GM23338 (cell line): Measurements from ENCODE around the gene AMBP. TPM values are rescaled to one million over a fixed set of nuclear protein-coding genes. Genes with fewer than 3 reads are reported as not detected.

ENCODE experiments used
- ATAC-seq: fragments of 200-7000 bp; cut with Tn5 transposase; 3 replicates; pipeline ENCODE4 v1.9.1; 2020
- DNase-seq: peaks from one replicate; pipeline ENCODE4 v3.0.0-alpha.2; 2015; ENCODE audit warnings: low spot score
- H2AFZ ChIP-seq: fragments of 200-600 bp; sonication (generic); 2 replicates; pipeline ENCODE4 v1.8.0; 2016; ENCODE audit warnings: antibody characterized with exemption, mild to moderate bottlenecking, moderate library complexity
- H3F3A ChIP-seq: fragments of 200-600 bp; sonication (generic); replicated peaks from 2 replicates; pipeline ENCODE4 v1.8.0; 2017; ENCODE audit warnings: antibody characterized with exemption, mixed run types, low read depth
- H3K27ac ChIP-seq: fragments of 200-600 bp; sonication (generic); 2 replicates; pipeline ENCODE4 v1.6.1; 2016; ENCODE audit warnings: low read depth
- H3K27me3 ChIP-seq: fragments of 200-600 bp; sonication (generic); 2 replicates; pipeline ENCODE4 v1.8.0; 2016; ENCODE audit warnings: mild to moderate bottlenecking, mixed run types, moderate library complexity; ENCODE audit not compliant: insufficient read depth
- H3K36me3 ChIP-seq: fragments of 200-600 bp; sonication (generic); 2 replicates; pipeline ENCODE4 v1.8.0; 2016; ENCODE audit warnings: mild to moderate bottlenecking; ENCODE audit not compliant: insufficient read depth
- H3K4me1 ChIP-seq: fragments of 200-600 bp; sonication (generic); 2 replicates; pipeline ENCODE4 v1.8.0; 2016; ENCODE audit warnings: mild to moderate bottlenecking, moderate library complexity; ENCODE audit not compliant: insufficient read depth
- H3K4me2 ChIP-seq: fragments of 200-600 bp; sonication (generic); 2 replicates; pipeline ENCODE4 v1.7.1; 2017; ENCODE audit warnings: mixed run types
- H3K4me3 ChIP-seq: fragments of 200-600 bp; sonication (generic); 2 replicates; pipeline ENCODE4 v1.6.1; 2016; ENCODE audit warnings: mixed run types
- H3K79me2 ChIP-seq: fragments of 200-600 bp; sonication (generic); replicated peaks from 2 replicates; pipeline ENCODE4 v1.8.0; 2017; ENCODE audit warnings: mild to moderate bottlenecking; ENCODE audit not compliant: insufficient read depth
- H3K9me2 ChIP-seq: fragments of 200-600 bp; sonication (generic); 2 replicates; pipeline ENCODE4 v1.8.0; 2017; ENCODE audit not compliant: insufficient read depth
- H4K20me1 ChIP-seq: fragments of 200-600 bp; sonication (generic); replicated peaks from 2 replicates; pipeline ENCODE4 v1.8.0; 2017; ENCODE audit warnings: mild to moderate bottlenecking; ENCODE audit not compliant: insufficient read depth
- H3K27ac Mint-ChIP-seq: 2 replicates; pipeline ENCODE4 v1.8.0; 2020; ENCODE audit warnings: inconsistent platforms, mild to moderate bottlenecking, moderate library complexity, mixed read lengths
- H3K27me3 Mint-ChIP-seq: 3 replicates; pipeline ENCODE4 v1.8.0; 2022; ENCODE audit warnings: low read depth, mild to moderate bottlenecking, moderate library complexity, mixed read lengths, inconsistent platforms; ENCODE audit not compliant: insufficient read depth, poor library complexity
- H3K36me3 Mint-ChIP-seq: 3 replicates; pipeline ENCODE4 v1.8.0; 2021; ENCODE audit warnings: low read depth, mild to moderate bottlenecking, inconsistent platforms, moderate library complexity, mixed read lengths
- H3K4me1 Mint-ChIP-seq: 3 replicates; pipeline ENCODE4 v1.8.0; 2020; ENCODE audit warnings: mild to moderate bottlenecking, inconsistent platforms, mixed read lengths
- H3K4me3 Mint-ChIP-seq: 3 replicates; pipeline ENCODE4 v1.8.0; 2021; ENCODE audit warnings: moderate library complexity, mild to moderate bottlenecking, inconsistent platforms, mixed read lengths
- H3K9me3 Mint-ChIP-seq: 3 replicates; pipeline ENCODE4 v1.8.0; 2020; ENCODE audit warnings: moderate library complexity, mild to moderate bottlenecking, inconsistent platforms, mixed read lengths
- CTCF ChIP-seq, 2 experiments: fragments of 200-600 bp in 1 of 2; sonication (generic) in 1 of 2; conservative IDR thresholded peaks; 2 replicates each; pipeline versions ENCODE4 v1.5.1 to v1.6.1; 2016 to 2017; ENCODE audit warnings: antibody characterized with exemption in 2 of 2, low read depth in 2 of 2, mild to moderate bottlenecking in 2 of 2, moderate library complexity in 1 of 2
- REST ChIP-seq: IDR thresholded peaks from one replicate; pipeline ENCODE4 v1.6.1; 2018; ENCODE audit warnings: antibody characterized with exemption; ENCODE audit not compliant: unreplicated experiment
- ZNF462 ChIP-seq: fragments of 250-450 bp; sonication (Bioruptor Pico); IDR thresholded peaks from 2 replicates; pipeline ENCODE4 v1.5.0; 2020; ENCODE audit warnings: mild to moderate bottlenecking, moderate library complexity
- polyA plus RNA-seq: library from polyadenylated mRNA; unstranded; fragments of >200 nt; fragmentation: Nextera tagmentation; extraction: Ambion mirVana; gene quantifications from 2 replicates; pipeline ENCODE4 v1.2.1, GENCODE V29; 2016
- total RNA-seq: library from RNA; depleted of rRNA; stranded (reverse); fragments of >200 nt; shearing (Covaris generic); gene quantifications from 2 replicates; pipeline ENCODE4 v1.2.3, GENCODE V29; 2014

The AMBP gene
- total and polyA plus RNA-seq, 2 experiments from 2014 or later, result 1.3 to 2.0 TPM

- TF ChIP-seq ZNF462 (CRISPR knock-in tag), result no peak
Measured at GRCh38 chr9:114096866-114097612, 18.9 kb upstream of the AMBP start (continued).

- no peaks in the 10 kb centered on the region for H3K79me2 ChIP-seq
- no peaks in the 10 kb centered on the region for H3K9me2 ChIP-seq
- no peaks in the 10 kb centered on the region; the same call in 2 of the 3 replicates for H3K36me3 Mint-ChIP-seq
- peaks cover 32% of the 10 kb centered on the region for H3K27me3 ChIP-seq
- H3K27ac Mint-ChIP-seq, result no peak overlapping the region
- no peak overlapping the region for H3K4me2 ChIP-seq
- peak; percentile 65 for DNase-seq
- H3K27me3 Mint-ChIP-seq, result peaks cover 35% of the 10 kb centered on the region
- H3K4me3 Mint-ChIP-seq, result peak overlapping the region; percentile 6; the same call in 1 of the 3 replicates
- no peaks in the 10 kb centered on the region for H3F3A ChIP-seq
- H3K9me3 Mint-ChIP-seq, result no peaks in the 10 kb centered on the region
- no peaks in the 10 kb centered on the region for H3K36me3 ChIP-seq
- H3K27ac ChIP-seq, result no peak overlapping the region
- peaks cover 18% of the 10 kb centered on the region for H3K4me1 Mint-ChIP-seq
- TF ChIP-seq REST, result no peak
- TF ChIP-seq CTCF (conservative IDR thresholded peaks at IDR 0.05; ENCODE audit: low read depth in 2 of 2), result peak; percentile 57 to 75
- H4K20me1 ChIP-seq, result no peaks in the 10 kb centered on the region
- no peak overlapping the region for H2AFZ ChIP-seq
- H3K4me3 ChIP-seq, result no peak overlapping the region
- H3K4me1 ChIP-seq, result peaks cover 13% of the 10 kb centered on the region
- ATAC-seq, result no peak
Measured at GRCh38 chr9:114096041-114096511, 18.0 kb upstream of the AMBP start.
